ENCODE results near the gene ST6GALNAC4. TPM values are rescaled to one million over a fixed set of nuclear protein-coding genes. Genes with fewer than 3 reads are reported as not detected.

Gene ST6GALNAC4
- total and polyA plus RNA-seq, 8 donors: 3.7 to 33.6 (median 13.0) TPM

DNA sequence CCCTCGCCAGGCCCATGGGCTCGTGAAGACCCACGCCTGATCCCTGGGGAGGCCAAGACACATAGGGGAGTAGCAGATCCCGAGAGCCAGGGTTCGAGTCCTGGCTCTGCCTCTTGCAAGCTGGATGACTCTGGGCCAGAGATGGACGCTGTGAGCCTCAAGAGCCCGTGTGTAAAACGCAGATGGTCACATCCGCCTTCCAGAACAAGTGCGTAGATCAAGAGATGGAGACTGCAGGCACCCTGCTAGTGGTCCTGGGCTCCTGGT, 8.2 kb downstream of the ST6GALNAC4 start:
- no peak overlapping the region for H3K27ac ChIP-seq
- no peak overlapping the region for H3K4me3 ChIP-seq
- intact Hi-C loops (cut with DNase I; ENCODE audit: low total_unique reads): no loop called here
- H3K27me3 ChIP-seq: no peaks in the 10 kb centered on the region
- peaks cover 18 to 59% (median 57%) of the 10 kb centered on the region in 4 donors for H3K36me3 ChIP-seq
- no peak for DNase-seq
- TF ChIP-seq, protein P1, sequence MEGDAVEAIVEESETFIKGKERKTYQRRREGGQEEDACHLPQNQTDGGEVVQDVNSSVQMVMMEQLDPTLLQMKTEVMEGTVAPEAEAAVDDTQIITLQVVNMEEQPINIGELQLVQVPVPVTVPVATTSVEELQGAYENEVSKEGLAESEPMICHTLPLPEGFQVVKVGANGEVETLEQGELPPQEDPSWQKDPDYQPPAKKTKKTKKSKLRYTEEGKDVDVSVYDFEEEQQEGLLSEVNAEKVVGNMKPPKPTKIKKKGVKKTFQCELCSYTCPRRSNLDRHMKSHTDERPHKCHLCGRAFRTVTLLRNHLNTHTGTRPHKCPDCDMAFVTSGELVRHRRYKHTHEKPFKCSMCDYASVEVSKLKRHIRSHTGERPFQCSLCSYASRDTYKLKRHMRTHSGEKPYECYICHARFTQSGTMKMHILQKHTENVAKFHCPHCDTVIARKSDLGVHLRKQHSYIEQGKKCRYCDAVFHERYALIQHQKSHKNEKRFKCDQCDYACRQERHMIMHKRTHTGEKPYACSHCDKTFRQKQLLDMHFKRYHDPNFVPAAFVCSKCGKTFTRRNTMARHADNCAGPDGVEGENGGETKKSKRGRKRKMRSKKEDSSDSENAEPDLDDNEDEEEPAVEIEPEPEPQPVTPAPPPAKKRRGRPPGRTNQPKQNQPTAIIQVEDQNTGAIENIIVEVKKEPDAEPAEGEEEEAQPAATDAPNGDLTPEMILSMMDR (IDR thresholded peaks at IDR 0.05): no peak
- no peak for TF ChIP-seq POLR2AphosphoS5 (IDR thresholded peaks at IDR 0.05)
- TF ChIP-seq EP300 (IDR thresholded peaks at IDR 0.05): no peak
- TF ChIP-seq POLR2A (IDR thresholded peaks at IDR 0.05): no peak
- WGBS, 5 donors: 86 to 98% (median 94%) methylated on average over 5 to 10 of the region's 10 CpGs
- peaks cover 32 to 64% (median 54%) of the 10 kb centered on the region in 4 donors for H3K4me1 ChIP-seq
- H3K9me3 ChIP-seq: no peaks in the 10 kb centered on the region

DNA sequence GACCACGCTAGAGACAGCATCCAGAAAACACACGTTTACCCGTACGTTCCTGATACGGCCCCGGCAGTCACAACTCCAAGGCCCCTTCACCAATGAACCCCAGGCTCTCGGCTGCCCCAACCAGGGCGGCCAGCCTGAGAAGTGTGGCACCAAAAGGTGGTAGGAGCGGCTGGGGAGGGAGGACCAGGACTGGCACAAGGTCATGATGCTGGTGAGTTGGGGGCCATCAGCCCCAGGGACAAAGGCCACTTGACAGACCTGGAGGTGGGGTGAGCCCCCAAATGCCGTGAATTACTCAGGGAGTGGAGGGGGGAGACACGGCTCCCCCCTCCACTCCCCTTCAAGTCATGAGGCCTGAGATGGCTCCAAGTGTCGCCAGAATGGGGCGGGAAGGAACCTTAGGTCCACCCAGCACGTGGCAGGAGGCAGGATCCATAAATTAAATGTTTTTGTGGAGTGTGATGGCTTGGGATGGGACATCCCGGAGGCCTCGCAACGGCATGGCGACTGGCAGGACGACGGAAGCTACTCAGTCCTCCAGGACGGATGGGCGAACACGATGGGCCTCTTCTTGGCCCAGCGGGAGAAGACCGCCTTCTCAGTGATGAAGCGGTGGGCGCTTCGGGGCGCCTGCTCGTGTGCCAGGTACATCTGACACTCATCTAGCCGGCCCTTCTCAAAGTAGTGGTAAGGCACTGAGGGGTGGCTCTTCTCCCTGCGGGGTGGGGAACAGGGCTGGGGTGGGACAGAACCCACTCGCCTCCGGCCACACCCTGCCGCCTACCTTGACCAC, 8.8 kb downstream of the ST6GALNAC4 start:
- TF ChIP-seq POLR2AphosphoS5 (IDR thresholded peaks at IDR 0.05) (no peak), EP300 (IDR thresholded peaks at IDR 0.05) (no peak), POLR2A (IDR thresholded peaks at IDR 0.05) (no peak)
- TF ChIP-seq, protein P1 (IDR thresholded peaks at IDR 0.05): no peak
- 85 to 91% (median 88%) methylated on average over 22 to 35 of the region's 35 CpGs for WGBS, 5 donors
- DNase-seq: no peak
- H3K27me3 ChIP-seq: no peaks in the 10 kb centered on the region
- H3K36me3 ChIP-seq: peaks cover 18 to 54% (median 51%) of the 10 kb centered on the region in 4 donors
- H3K9me3 ChIP-seq: no peaks in the 10 kb centered on the region
- H3K4me3 ChIP-seq: no peak overlapping the region
- intact Hi-C loops (cut with DNase I; ENCODE audit: low total_unique reads): no loop called here
- peak overlapping the region in 1 of 5 donors; percentile 86 for H3K27ac ChIP-seq
- peaks cover 31 to 64% (median 54%) of the 10 kb centered on the region in 4 donors for H3K4me1 ChIP-seq

DNA sequence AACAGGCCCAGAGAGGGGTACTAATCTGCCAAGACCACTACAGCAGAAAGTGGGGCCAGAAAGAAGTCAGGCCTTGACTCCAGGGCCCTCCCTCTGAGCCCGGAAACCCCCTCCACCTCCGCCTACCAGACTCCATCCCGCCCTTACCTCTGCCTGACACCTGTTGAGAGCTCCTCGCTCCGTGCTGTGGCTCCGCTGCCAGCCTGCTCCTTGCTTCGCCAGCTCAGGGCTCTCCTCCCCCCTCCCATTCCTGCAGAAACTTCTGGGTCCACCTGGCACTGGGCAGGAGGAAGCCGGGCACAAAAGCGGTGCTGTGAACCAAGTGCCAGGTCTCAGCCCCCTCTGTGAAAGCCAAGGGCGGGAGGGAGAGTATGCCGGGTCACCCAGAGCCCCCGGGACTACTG, 11.1 kb downstream of the ST6GALNAC4 start:
- intact Hi-C loops (cut with DNase I; ENCODE audit: low total_unique reads): no loop called here
- peak in 1 of 2 donors; percentile 57 for DNase-seq
- peaks cover 5 to 31% (median 29%) of the 10 kb centered on the region in 4 donors for H3K36me3 ChIP-seq
- H3K27ac ChIP-seq: peak overlapping the region; percentile 22 to 86 (median 77)
- TF ChIP-seq, protein P1 (IDR thresholded peaks at IDR 0.05): no peak
- TF ChIP-seq POLR2AphosphoS5 (IDR thresholded peaks at IDR 0.05) (no peak), POLR2A (IDR thresholded peaks at IDR 0.05) (no peak)
- H3K4me3 ChIP-seq: no peak overlapping the region
- H3K27me3 ChIP-seq: no peaks in the 10 kb centered on the region
- H3K4me1 ChIP-seq: peaks cover 31 to 67% (median 56%) of the 10 kb centered on the region in 4 donors
- WGBS, 5 donors: 42 to 71% (median 61%) methylated on average over 12 of the region's 12 CpGs
- no peaks in the 10 kb centered on the region for H3K9me3 ChIP-seq

DNA sequence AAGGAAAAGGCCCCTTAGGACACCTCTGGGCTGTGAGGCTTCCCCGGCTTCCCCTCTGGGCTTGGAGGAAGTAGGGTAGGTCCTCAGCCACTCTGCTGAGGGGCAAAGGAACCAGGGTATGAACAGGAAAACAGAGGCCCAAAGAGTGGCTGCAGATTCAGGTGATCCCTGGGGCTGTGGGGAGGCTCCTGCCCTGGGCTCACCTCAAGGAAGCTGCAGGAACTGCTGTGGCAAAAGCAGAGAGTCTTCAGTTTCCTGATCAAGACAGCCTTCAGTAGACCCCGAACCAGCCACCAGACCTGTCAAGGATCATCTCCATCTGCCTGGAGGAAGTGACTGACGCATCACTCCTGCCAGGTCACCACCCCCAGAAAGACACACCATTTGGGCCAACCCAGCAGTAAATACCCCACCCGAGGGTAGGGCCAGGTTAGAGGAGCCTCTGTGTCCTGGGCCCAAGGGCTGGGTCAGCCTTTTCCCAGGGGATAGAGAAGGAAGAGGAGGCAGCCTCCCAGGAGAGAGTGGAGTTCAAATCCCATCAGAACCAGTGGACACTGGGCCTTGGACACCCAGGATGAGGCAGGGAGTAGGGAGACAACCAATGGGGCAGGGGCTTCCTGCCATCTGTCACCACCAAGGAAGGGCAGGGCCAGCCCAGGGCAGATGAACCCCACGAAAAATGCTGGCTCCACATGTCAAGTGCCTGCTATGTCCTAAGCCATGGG, 11.7 kb downstream of the ST6GALNAC4 start:
- H3K36me3 ChIP-seq: peaks cover 5 to 25% (median 23%) of the 10 kb centered on the region in 4 donors
- 50 to 66% (median 58%) methylated on average over 5 of the region's 5 CpGs for WGBS, 5 donors
- peak overlapping the region in 2 of 4 donors; percentile 5 to 10 for H3K4me3 ChIP-seq
- peak in 1 of 2 donors; percentile 48 for DNase-seq
- TF ChIP-seq POLR2AphosphoS5 (IDR thresholded peaks at IDR 0.05): no peak
- TF ChIP-seq EP300 (IDR thresholded peaks at IDR 0.05): no peak
- no peak for TF ChIP-seq POLR2A (IDR thresholded peaks at IDR 0.05)
- TF ChIP-seq, protein P1 (IDR thresholded peaks at IDR 0.05): no peak
- H3K9me3 ChIP-seq: no peaks in the 10 kb centered on the region
- H3K27me3 ChIP-seq: no peaks in the 10 kb centered on the region
- peaks cover 36 to 67% (median 59%) of the 10 kb centered on the region in 4 donors for H3K4me1 ChIP-seq
- peak overlapping the region; percentile 65 to 86 (median 77) for H3K27ac ChIP-seq
- intact Hi-C loops (cut with DNase I; ENCODE audit: low total_unique reads): no loop called here

Measured in stomach (tissue), 9 donors.